ENCODE data around the gene WIZ.
"Not testable (repeated sequence)": the region's sequence is repeated elsewhere in the genome, so short reads cannot be mapped to it uniquely, and the experiment has no call there.

The WIZ gene

GRCh38 chr19:15449620-15450527 lies at the start of gene WIZ:
WIZ (minus strand) TSS chr19:15449956; CDS start chr19:15448307, 1,649 bp downstream.
- peak; percentile 85 for DNase-seq

GRCh38 chr19:15498910-15499309 lies 49.2 kb upstream of the WIZ start:
- DNase-seq: no peak

- no peak for DNase-seq
These were observed 48.6 kb upstream of the WIZ start for GRCh38 chr19:15498156-15498858.

GRCh38 chr19:15495151-15495550 lies 45.4 kb upstream of the WIZ start:
- no peak for DNase-seq

GRCh38 chr19:15488489-15489226 lies 38.9 kb upstream of the WIZ start:
- DNase-seq: no peak

GRCh38 chr19:15487038-15487437 lies 37.3 kb upstream of the WIZ start:
- DNase-seq: no peak

GRCh38 chr19:15485768-15486167 lies 36.0 kb upstream of the WIZ start:
- not testable (repeated sequence) for DNase-seq

- DNase-seq: not testable (repeated sequence)
These were observed 31.2 kb upstream of the WIZ start for GRCh38 chr19:15480996-15481395.

GRCh38 chr19:15479391-15480345 lies 29.9 kb upstream of the WIZ start, which contains the start of gene PGLYRP2:
PGLYRP2 (minus strand) TSS chr19:15479501; CDS start chr19:15479371, 130 bp downstream.
- DNase-seq: peak; percentile 23

GRCh38 chr19:15476325-15476724 lies 26.6 kb upstream of the WIZ start:
- DNase-seq: no peak

- no peak for DNase-seq
These were observed 25.9 kb upstream of the WIZ start for GRCh38 chr19:15475611-15476010.

GRCh38 chr19:15475169-15475568 lies 25.4 kb upstream of the WIZ start:
- DNase-seq: no peak

- not testable (repeated sequence) for DNase-seq
These were observed 24.1 kb upstream of the WIZ start for GRCh38 chr19:15473821-15474220.

GRCh38 chr19:15471639-15472101 lies 21.9 kb upstream of the WIZ start:
- no peak for DNase-seq

- peak; percentile 38 for DNase-seq
These were observed 19.9 kb upstream of the WIZ start for GRCh38 chr19:15469513-15470297.

- no peak for DNase-seq
These were observed 19.1 kb upstream of the WIZ start for GRCh38 chr19:15468675-15469512.

GRCh38 chr19:15467734-15468214 lies 18.0 kb upstream of the WIZ start:
- DNase-seq: no peak

- DNase-seq: peak; percentile 45
These were observed 17.3 kb upstream of the WIZ start for GRCh38 chr19:15466851-15467733.
